Fibroblast of skin of left biceps (primary cell): Measurements from ENCODE around the gene RNU5B-1.
"Not testable (repeated sequence)": the region's sequence is repeated elsewhere in the genome, so short reads cannot be mapped to it uniquely, and the experiment has no call there.

Source experiments
- DNase-seq, 2 experiments: peaks; one replicate each; pipeline ENCODE4 v3.0.0-alpha.2; 2013; ENCODE audit warnings: low read depth in 2 of 2

RNU5B-1 gene

GRCh38 chr15:65343374-65343981 lies 39.0 kb downstream of the RNU5B-1 start:
- no peak for DNase-seq

GRCh38 chr15:65344214-65344913 lies 39.9 kb downstream of the RNU5B-1 start:
- DNase-seq, result no peak

- no peak for DNase-seq
These were observed 40.4 kb downstream of the RNU5B-1 start for GRCh38 chr15:65344914-65345275.

- DNase-seq, result no peak
These were observed 42.5 kb downstream of the RNU5B-1 start for GRCh38 chr15:65346856-65347598.

DNA sequence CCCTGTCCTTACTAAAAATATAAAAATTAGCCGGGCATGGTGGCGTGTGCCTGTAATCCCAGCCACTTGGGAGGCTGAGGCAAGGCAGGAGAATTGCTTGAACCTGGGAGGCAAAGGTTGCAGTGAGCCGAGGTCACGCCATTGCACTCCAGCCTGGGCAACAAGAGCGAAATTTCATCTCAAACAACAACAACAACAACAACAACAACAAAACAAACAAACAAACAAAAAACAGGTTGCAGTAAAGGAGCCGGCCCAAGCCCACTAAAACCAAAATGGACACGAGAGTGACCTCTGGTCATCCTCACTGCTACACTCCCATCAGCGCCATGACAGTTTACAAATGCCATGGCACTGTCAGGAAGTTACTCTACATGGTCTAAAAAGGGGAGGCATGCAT lies 43.3 kb downstream of the RNU5B-1 start:
- DNase-seq, result not testable (repeated sequence)

- no peak for DNase-seq
These were observed 44.9 kb downstream of the RNU5B-1 start for GRCh38 chr15:65349338-65349737.

- DNase-seq, result not testable (repeated sequence)
These were observed 47.5 kb downstream of the RNU5B-1 start for GRCh38 chr15:65351972-65352371.
